ENCODE results near the gene DLX6.
"Not testable (repeated sequence)": the region's sequence is repeated elsewhere in the genome, so short reads cannot be mapped to it uniquely, and the experiment has no call there.

Gene DLX6

GRCh38 chr7:97021747-97022490, 16.6 kb downstream of the DLX6 start:
- DNase-seq (ENCODE audit: low read depth in 2 of 3, low spot score in 2 of 3): no peak

GRCh38 chr7:97022491-97023306, 17.3 kb downstream of the DLX6 start:
- DNase-seq (ENCODE audit: low read depth in 2 of 3, low spot score in 2 of 3): no peak

GRCh38 chr7:97024209-97025129, 19.1 kb downstream of the DLX6 start, which contains the start of gene DLX5:
Gene DLX5 (minus strand): TSS chr7:97024831. CDS start chr7:97024623, 208 bp downstream.
- DNase-seq (ENCODE audit: low read depth in 2 of 3, low spot score in 2 of 3): no peak

GRCh38 chr7:97025130-97025499, 19.8 kb downstream of the DLX6 start:
- no peak for DNase-seq (ENCODE audit: low read depth in 2 of 3, low spot score in 2 of 3)

DNA sequence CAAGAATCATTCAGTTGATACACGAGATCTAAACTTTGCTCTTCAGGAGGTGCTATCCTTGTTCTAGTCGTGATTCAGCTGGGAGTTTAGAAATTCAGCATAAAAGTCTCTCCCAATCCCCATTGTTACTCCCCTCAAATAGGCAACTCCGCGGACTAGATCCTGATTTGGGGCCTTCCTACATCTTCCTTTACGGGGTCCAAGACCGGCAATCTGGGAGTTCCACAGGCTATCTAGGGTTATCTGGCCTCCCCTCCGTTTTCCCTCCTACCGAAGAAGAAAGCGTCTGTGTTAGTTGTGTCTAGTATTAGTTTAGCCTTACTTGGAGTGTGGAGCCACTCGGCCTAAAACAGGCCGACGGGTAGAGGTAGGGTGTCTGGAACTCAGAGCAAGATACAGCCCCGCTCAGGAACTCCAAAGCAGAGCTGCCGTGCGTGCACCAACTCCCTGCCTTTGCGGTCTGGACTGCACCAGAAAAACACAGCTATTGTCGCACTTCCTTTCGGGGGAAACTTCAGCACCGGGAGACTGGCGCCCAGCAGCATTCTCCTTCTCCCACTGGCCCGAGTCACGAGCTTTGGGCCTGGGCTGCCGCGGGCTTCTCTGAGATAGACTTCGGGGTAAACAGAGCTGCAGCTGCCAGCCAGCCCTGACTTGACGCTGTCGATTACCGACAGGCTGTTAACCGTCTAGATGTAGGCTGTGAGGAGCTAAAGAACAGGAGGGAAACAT, 20.8 kb downstream of the DLX6 start:
- no peak for DNase-seq (ENCODE audit: low read depth in 2 of 3, low spot score in 2 of 3)

DNA sequence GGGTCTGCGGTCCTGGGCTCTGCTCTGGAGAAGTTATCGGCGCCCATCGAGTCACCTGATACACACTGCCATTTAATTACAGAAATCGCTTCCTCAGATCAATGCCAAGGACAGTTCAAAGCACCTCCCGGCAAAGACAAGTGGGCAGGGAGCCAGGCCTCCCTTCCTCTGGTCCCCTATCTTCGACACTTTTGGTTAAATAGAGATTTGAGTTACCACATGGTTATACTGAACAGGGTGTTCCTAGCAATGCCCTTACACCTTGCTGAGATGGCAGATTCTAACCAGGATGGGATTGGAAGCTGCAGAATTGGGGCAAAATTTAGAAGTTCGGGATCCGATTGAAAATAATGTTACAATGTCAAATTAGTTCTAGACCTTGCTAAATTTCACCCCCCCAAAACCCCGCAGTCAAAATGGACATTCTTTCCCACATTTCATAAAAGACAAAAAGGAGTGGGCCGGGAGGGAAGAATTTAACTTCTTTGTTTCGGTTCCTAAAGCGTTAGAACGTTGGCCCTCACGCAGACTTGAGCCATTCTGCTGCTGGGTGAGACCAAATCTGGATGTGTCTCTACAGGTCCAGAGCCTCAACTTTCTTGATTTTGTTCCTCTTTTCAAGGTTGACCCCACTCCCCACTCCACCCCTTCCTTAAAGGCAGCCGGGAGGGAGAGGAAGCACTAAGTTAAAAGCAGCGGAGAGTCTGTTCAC, 21.5 kb downstream of the DLX6 start:
- no peak for DNase-seq (ENCODE audit: low read depth in 2 of 3, low spot score in 2 of 3)

GRCh38 chr7:97027427-97028234, 22.3 kb downstream of the DLX6 start:
- peak in 1 of 3 experiments; percentile 56 for DNase-seq (ENCODE audit: low read depth in 2 of 3, low spot score in 2 of 3)

GRCh38 chr7:97034213-97034852, 29.0 kb downstream of the DLX6 start:
- DNase-seq (ENCODE audit: low read depth in 2 of 3, low spot score in 2 of 3): not testable (repeated sequence)

- DNase-seq (ENCODE audit: low read depth in 2 of 3, low spot score in 2 of 3): no peak
Measured at GRCh38 chr7:97039374-97040065, 34.2 kb downstream of the DLX6 start.

GRCh38 chr7:97043281-97043680, 37.9 kb downstream of the DLX6 start:
- no peak for DNase-seq (ENCODE audit: low read depth in 2 of 3, low spot score in 2 of 3)
